ENCODE results near the gene THEMIS. TPM values are rescaled to one million over a fixed set of nuclear protein-coding genes. Genes with fewer than 3 reads are reported as not detected.
"Not testable (repeated sequence)": the region's sequence is repeated elsewhere in the genome, so short reads cannot be mapped to it uniquely, and the experiment has no call there.

THEMIS gene
- total and polyA plus RNA-seq, 10 of the 15 experiments (the other 5 are each of a cell fraction or from before 2014, with no cell fraction given) = 0.06 to 1.5 (median 0.08) TPM; not detected in 6

GRCh38 chr6:127690092-127690491 lies 210.8 kb downstream of the THEMIS start:
- ChIA-PET SMC1A (ENCODE audit: uncharacterized antibody, unreplicated experiment) (interaction anchor here (1.3 kb wide), 1 partner anchor 47 kb away, joined by 5 read pairs; no protein-coding TSS in a partner anchor), CTCF (interaction anchor here (1.3 kb wide), 1 partner anchor 135 kb away, joined by 3 read pairs; no protein-coding TSS in a partner anchor), RAD21 (ENCODE audit: unreplicated experiment) (no interaction called here), POLR2A (no interaction called here)
- DNase-seq (ENCODE audit: low read depth, low spot score) = no peak
- H3K4me2 ChIP-seq (ENCODE audit: control insufficient read depth, insufficient read depth) = no peak overlapping the region
- in situ Hi-C loops (cut with MboI) = no loop called here
- no peaks in the 10 kb centered on the region for H3K79me2 ChIP-seq (ENCODE audit: control insufficient read depth, insufficient read depth, low read length)
- no peak overlapping the region for H3K27ac ChIP-seq (ENCODE audit: control insufficient read depth, insufficient read depth)
- no TSS peak for BruUV-seq (replicated peaks)
- H3K9me3 ChIP-seq (replicated peaks; ENCODE audit: control insufficient read depth, insufficient read depth, low read length) = no peaks in the 10 kb centered on the region
- ATAC-seq = no peak
- H4K20me1 ChIP-seq (ENCODE audit: control insufficient read depth, insufficient read depth) = no peaks in the 10 kb centered on the region
- TF ChIP-seq CTCF (IDR thresholded peaks at IDR 0.05 in 2 of 3, conservative IDR thresholded peaks at IDR 0.05 in 1 of 3; ENCODE audit: control insufficient read depth in 2 of 3, extremely low read depth in 1 of 3, insufficient read depth in 1 of 3, low read depth in 3 of 3, low read length in 3 of 3) (peak; percentile 26 to 37 (median 32); a peak in 5 of 6 replicates), RAD21 (IDR thresholded peaks at IDR 0.05; ENCODE audit: insufficient read depth, low read depth, low read length) (peak; percentile 32; the same call in 1 of the 2 replicates), IKZF2 (IDR thresholded peaks at IDR 0.05) (no peak), SMC3 (IDR thresholded peaks at IDR 0.05; ENCODE audit: borderline replicate concordance, low read length) (no peak)
- no peak for FAIRE-seq
- H3K36me3 ChIP-seq (ENCODE audit: control insufficient read depth in 2 of 2, insufficient read depth in 2 of 2, low read length in 1 of 2) = no peaks in the 10 kb centered on the region
- H3K4me3 ChIP-seq = no peak overlapping the region
- H3K27me3 ChIP-seq (replicated peaks in 1 of 2; ENCODE audit: control insufficient read depth in 2 of 2, insufficient read depth in 2 of 2, low read length in 1 of 2) = no peaks in the 10 kb centered on the region
- H3K9ac ChIP-seq (ENCODE audit: control insufficient read depth, insufficient read depth, low read length) = no peak overlapping the region
- no peaks in the 10 kb centered on the region for H3K4me1 ChIP-seq (ENCODE audit: control insufficient read depth, insufficient read depth, low read length)
- no peak overlapping the region for H2AFZ ChIP-seq (ENCODE audit: control insufficient read depth, low read depth, low read length)
- intact Hi-C loops (cut with micrococcal nuclease; ENCODE audit: unreplicated experiment) = no loop called here

- H3K4me1 ChIP-seq (ENCODE audit: control insufficient read depth, insufficient read depth, low read length); DNase-seq (ENCODE audit: low read depth, low spot score); H3K4me3 ChIP-seq; H3K27ac ChIP-seq (ENCODE audit: control insufficient read depth, insufficient read depth); H3K9me3 ChIP-seq (replicated peaks; ENCODE audit: control insufficient read depth, insufficient read depth, low read length); SMC1A ChIA-PET (ENCODE audit: uncharacterized antibody, unreplicated experiment); ATAC-seq; H3K4me2 ChIP-seq (ENCODE audit: control insufficient read depth, insufficient read depth); in situ Hi-C loops (cut with MboI); H3K36me3 ChIP-seq (ENCODE audit: control insufficient read depth in 2 of 2, insufficient read depth in 2 of 2, low read length in 1 of 2); H3K79me2 ChIP-seq (ENCODE audit: control insufficient read depth, insufficient read depth, low read length); H2AFZ ChIP-seq (ENCODE audit: control insufficient read depth, low read depth, low read length); H3K9ac ChIP-seq (ENCODE audit: control insufficient read depth, insufficient read depth, low read length); FAIRE-seq; RAD21 ChIA-PET (ENCODE audit: unreplicated experiment); H4K20me1 ChIP-seq (ENCODE audit: control insufficient read depth, insufficient read depth); intact Hi-C loops (cut with micrococcal nuclease; ENCODE audit: unreplicated experiment); CTCF ChIA-PET; H3K27me3 ChIP-seq (replicated peaks in 1 of 2; ENCODE audit: control insufficient read depth in 2 of 2, insufficient read depth in 2 of 2, low read length in 1 of 2); BruUV-seq (replicated peaks); POLR2A ChIA-PET: not testable (repeated sequence)
- 12% methylated on average over 3 of the region's 3 CpGs for WGBS (ENCODE audit: insufficient coverage, insufficient replicate concordance, low lambda C conversion rate, missing lambda C conversion rate)
These were observed 213.4 kb downstream of the THEMIS start for GRCh38 chr6:127687490-127687889.

Data from GM12878 (cell line).